ENCODE data around the gene AJAP1. TPM values are rescaled to one million over a fixed set of nuclear protein-coding genes. Genes with fewer than 3 reads are reported as not detected.

The AJAP1 gene
- total RNA-seq, 3 donors from 2014 or later = 0.09 to 1.1 (median 0.17) TPM

GRCh38 chr1:4678066-4678717 is 23.8 kb downstream of the AJAP1 start:
- intact Hi-C loops (cut with DNase I, micrococcal nuclease) = no loop called here
- ATAC-seq = no peak

DNA sequence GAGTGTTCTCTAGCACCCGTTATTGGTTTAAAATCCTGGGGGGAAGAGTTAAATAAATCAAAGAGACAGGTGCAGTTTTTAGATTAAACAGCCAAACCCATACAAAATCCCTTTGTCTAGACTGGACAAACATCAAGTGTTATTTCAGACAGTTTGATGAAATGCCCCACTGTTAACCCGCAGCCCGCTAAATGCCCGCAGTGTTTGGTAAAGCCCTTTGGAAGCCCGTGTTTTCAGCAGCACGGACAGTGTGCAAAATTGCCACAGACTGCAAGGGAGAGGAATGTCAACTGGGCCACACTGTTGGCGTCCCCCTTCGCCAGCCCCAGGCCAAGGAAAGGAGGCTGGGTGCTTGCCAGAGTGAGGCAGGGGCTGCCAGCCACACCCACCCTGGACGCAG is 26.6 kb downstream of the AJAP1 start:
- Histone ChIP-seq H3K9me3 (peaks cover 14% of the 10 kb centered on the region), H3K36me3 (ENCODE audit: low read depth) (no peaks in the 10 kb centered on the region), H3K4me1 (ENCODE audit: low read depth) (no peaks in the 10 kb centered on the region), H3K4me3 (no peak overlapping the region)
- ATAC-seq = no peak
- DNase-seq = no peak
- TF ChIP-seq CTCF (IDR thresholded peaks at IDR 0.05) = no peak
- intact Hi-C loops (cut with DNase I, micrococcal nuclease) = no loop called here

More at GRCh38 chr1:4678066-4678717, 23.8 kb downstream of the AJAP1 start:
- DNase-seq = no peak
- no peaks in the 10 kb centered on the region for H3K36me3 ChIP-seq (ENCODE audit: low read depth)
- peaks cover 14% of the 10 kb centered on the region for H3K9me3 ChIP-seq
- no peak overlapping the region for H3K4me3 ChIP-seq
- H3K4me1 ChIP-seq (ENCODE audit: low read depth) = no peaks in the 10 kb centered on the region
- TF ChIP-seq CTCF (IDR thresholded peaks at IDR 0.05) = no peak

- no peaks in the 10 kb centered on the region for H3K36me3 ChIP-seq (ENCODE audit: low read depth)
- H3K4me1 ChIP-seq (ENCODE audit: low read depth) = no peaks in the 10 kb centered on the region
- no peak for TF ChIP-seq CTCF (IDR thresholded peaks at IDR 0.05)
- no peak for DNase-seq
- H3K4me3 ChIP-seq = no peak overlapping the region
- intact Hi-C loops (cut with DNase I, micrococcal nuclease) = no loop called here
- ATAC-seq = no peak
- H3K9me3 ChIP-seq = peaks cover 14% of the 10 kb centered on the region
Observed at GRCh38 chr1:4682607-4683220, 28.3 kb downstream of the AJAP1 start.

DNA sequence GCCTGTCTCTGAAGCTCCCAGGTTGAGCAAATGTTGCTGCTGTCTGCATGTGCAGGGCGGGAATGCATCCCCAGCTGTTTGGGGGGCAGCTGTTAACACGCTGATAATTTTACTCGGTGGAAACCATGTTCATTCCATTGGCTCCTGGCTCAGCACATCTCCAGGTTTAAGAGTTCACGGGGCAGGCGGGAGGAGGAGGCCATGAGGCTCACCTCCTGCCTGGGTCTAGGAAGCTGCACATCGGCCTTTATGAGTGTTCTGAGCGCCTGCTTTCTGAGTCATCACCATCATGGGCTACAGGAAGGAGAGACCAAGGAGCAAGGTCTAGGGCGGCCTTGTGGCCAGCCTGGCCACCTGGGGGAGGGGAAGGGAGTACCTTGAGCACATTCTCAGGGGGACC is 29.7 kb downstream of the AJAP1 start:
- H3K4me1 ChIP-seq (ENCODE audit: low read depth) = no peaks in the 10 kb centered on the region
- intact Hi-C loops (cut with DNase I, micrococcal nuclease) = no loop called here
- H3K4me3 ChIP-seq = no peak overlapping the region
- H3K36me3 ChIP-seq (ENCODE audit: low read depth) = no peaks in the 10 kb centered on the region
- DNase-seq (no peak), ATAC-seq (no peak)
- TF ChIP-seq CTCF (IDR thresholded peaks at IDR 0.05) = no peak
- H3K9me3 ChIP-seq = peaks cover 8% of the 10 kb centered on the region

DNA sequence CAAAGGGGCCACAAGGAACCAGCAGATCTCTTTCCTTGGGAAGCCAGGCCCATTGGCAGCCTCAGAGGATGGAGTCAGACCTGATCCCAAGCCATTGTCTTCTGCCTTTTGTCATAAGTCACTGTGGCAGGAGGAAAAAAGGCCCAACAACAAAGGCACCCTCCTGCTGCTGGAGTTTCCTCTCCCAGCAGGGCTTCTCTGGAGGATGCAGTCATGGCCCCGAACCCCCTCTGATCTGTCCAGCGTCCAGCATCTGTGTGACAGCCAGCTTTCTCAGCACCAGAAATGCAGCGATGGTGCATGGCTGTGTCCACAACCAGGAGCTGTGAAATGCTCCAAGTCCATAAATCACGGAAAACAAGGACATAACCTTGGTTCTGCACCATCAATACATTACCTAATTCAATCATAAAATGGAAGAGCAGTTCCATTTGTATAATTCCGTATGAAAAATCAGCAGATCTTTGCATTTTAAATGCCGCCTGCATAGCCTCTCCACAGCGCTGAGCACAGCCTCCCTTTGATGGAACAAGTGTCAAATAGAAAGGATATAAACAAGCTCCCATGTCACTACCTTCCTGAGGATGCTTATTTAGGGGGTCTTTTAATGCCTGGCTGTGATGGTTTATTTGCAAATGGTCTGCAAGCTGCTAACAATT is 30.6 kb downstream of the AJAP1 start:
- DNase-seq = no peak
- TF ChIP-seq CTCF (IDR thresholded peaks at IDR 0.05) = no peak
- Histone ChIP-seq H3K4me3 (no peak overlapping the region), H3K36me3 (ENCODE audit: low read depth) (no peaks in the 10 kb centered on the region), H3K9me3 (peaks cover 7% of the 10 kb centered on the region), H3K4me1 (ENCODE audit: low read depth) (no peaks in the 10 kb centered on the region)
- intact Hi-C loops (cut with DNase I, micrococcal nuclease) = no loop called here
- ATAC-seq = no peak
